Muscle layer of duodenum (tissue), 2 donors: ENCODE data around the gene MCUR1.

Experiments used
- H3K27ac ChIP-seq: one replicate; pipeline ENCODE4 v1.7.0; 2013; ENCODE audit warnings: mild to moderate bottlenecking, low read length
- H3K27me3 ChIP-seq: one replicate; pipeline ENCODE4 v1.7.0; 2013; ENCODE audit warnings: low read depth, mild to moderate bottlenecking, control low read depth, low read length
- H3K36me3 ChIP-seq, 2 donors: one replicate each; pipeline ENCODE4 v1.7.0; 2013; ENCODE audit warnings: low read length in 2 of 2, control low read depth in 1 of 2, mild to moderate bottlenecking in 1 of 2; ENCODE audit not compliant: insufficient read depth in 2 of 2, control insufficient read depth in 1 of 2
- H3K4me1 ChIP-seq, 2 donors: one replicate each; pipeline ENCODE4 v1.7.0; 2013; ENCODE audit warnings: low read length in 2 of 2, mild to moderate bottlenecking in 2 of 2, control low read depth in 1 of 2, moderate library complexity in 1 of 2; ENCODE audit not compliant: insufficient read depth in 2 of 2, control insufficient read depth in 1 of 2
- H3K4me3 ChIP-seq, 2 donors: one replicate each; pipeline ENCODE4 v1.7.0; 2013; ENCODE audit warnings: low read length in 2 of 2, low read depth in 1 of 2, mild to moderate bottlenecking in 1 of 2
- H3K9me3 ChIP-seq, 2 donors: one replicate each; pipeline ENCODE4 v1.7.0; 2013; ENCODE audit warnings: low read length in 2 of 2, control low read depth in 1 of 2, mild to moderate bottlenecking in 1 of 2; ENCODE audit not compliant: control insufficient read depth in 1 of 2
- donor health status: healthy.

MCUR1 gene

DNA sequence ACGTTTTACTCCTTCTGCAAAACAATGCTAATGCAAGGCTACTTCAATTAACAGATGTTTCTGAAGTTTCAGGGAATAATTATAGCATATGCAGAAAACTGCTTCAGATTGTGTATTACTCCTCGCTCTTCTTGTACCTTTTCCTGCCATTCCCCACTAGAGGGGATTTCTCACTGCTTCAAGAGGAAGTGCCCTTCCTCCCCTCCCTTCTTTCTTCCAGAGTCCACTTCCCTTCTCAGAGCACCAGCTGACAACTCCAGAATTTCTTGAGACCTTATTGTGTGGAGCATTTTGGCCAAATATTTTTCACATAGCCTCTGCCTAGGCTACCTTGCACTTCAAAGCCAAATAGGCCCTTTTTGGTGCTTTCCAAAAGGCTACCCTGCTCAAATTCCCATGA is 12.7 kb upstream of the MCUR1 start:
- no peak overlapping the region for H3K4me3 ChIP-seq
- no peaks in the 10 kb centered on the region for H3K4me1 ChIP-seq
- H3K27ac ChIP-seq, result no peak overlapping the region
- H3K9me3 ChIP-seq, result peaks cover 0 to 4% of the 10 kb centered on the region in 2 donors
- H3K27me3 ChIP-seq, result no peaks in the 10 kb centered on the region
- no peaks in the 10 kb centered on the region for H3K36me3 ChIP-seq

DNA sequence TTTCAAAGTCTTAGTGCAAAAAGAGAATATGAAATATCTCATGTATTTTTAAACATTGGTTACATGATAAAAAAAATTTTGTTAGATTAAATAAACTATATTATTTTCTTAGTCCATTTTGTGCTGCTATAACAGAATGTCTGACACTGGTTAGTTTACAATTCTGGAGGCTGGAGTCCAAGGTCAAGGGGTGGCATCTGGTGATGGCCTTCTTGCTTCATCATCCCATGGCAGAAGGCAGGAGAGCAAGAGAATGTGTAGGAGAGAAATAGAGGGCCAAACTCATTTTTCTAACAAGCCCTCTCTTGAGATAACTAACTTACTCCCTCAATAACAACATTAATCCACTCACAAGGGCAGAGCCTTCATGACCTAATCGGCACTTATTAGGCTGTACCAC is 11.5 kb upstream of the MCUR1 start:
- H3K27ac ChIP-seq, result no peak overlapping the region
- H3K9me3 ChIP-seq, result peaks cover 0 to 4% of the 10 kb centered on the region in 2 donors
- H3K27me3 ChIP-seq, result no peaks in the 10 kb centered on the region
- H3K36me3 ChIP-seq, result no peaks in the 10 kb centered on the region
- H3K4me3 ChIP-seq, result no peak overlapping the region
- H3K4me1 ChIP-seq, result no peaks in the 10 kb centered on the region

DNA sequence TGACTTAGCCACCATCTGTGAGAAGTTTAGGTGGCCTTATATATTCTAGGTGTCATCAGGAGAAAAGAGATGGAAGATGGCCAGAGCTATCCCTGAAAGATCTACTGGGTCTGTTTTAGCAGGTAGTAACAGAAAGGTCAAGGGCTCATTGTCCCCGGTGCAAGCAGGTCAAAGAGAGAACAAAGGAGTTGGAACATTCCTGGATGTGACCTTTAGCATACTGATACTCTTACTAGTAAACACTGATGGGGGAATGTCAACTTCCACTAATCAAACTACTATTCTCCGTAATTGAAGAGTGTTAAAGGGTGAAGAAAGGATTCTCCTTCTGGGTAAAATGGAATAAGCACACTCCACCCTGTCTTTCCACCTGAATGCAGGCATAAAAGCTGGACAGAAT is 4.0 kb upstream of the MCUR1 start:
- Histone ChIP-seq H3K27ac (no peak overlapping the region), H3K4me1 (peaks cover 0 to 4% of the 10 kb centered on the region in 2 donors), H3K4me3 (no peak overlapping the region), H3K9me3 (no peaks in the 10 kb centered on the region), H3K27me3 (no peaks in the 10 kb centered on the region), H3K36me3 (no peaks in the 10 kb centered on the region)

DNA sequence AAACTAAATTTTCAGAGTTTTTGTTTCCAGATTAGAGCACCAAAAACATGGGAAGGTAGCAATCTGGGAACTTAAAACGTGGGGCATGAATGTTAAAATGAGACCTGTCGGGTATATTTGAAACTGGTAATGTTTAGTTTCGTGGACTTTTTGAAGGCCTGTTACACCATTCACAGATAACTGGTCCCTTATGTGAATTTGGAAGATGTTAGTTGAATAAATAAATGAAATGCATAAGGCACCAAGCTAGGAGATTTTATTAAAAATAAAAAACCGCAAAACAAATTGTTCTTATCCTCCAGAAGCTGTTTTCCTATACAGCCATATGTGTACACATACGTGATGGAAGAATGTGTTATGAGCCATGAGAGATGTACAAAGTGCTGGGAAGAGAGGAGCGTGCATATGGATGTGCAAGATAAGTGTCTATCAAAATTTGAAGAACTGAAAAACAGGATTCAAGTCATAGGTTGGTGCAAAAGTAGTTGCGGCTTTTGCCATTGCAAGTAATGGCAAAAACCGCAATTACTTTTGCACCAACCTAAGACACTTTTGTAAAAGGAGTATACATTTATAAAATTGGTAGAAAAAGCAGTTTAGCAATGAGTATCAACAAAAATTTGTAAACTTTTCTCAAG is 700 bp upstream of the MCUR1 start:
- Histone ChIP-seq H3K4me3 (peak overlapping the region; percentile 78 to 86), H3K27me3 (no peaks in the 10 kb centered on the region), H3K27ac (peak overlapping the region; percentile 94), H3K36me3 (no peaks in the 10 kb centered on the region), H3K4me1 (peaks cover 11 to 23% of the 10 kb centered on the region in 2 donors), H3K9me3 (no peaks in the 10 kb centered on the region)

DNA sequence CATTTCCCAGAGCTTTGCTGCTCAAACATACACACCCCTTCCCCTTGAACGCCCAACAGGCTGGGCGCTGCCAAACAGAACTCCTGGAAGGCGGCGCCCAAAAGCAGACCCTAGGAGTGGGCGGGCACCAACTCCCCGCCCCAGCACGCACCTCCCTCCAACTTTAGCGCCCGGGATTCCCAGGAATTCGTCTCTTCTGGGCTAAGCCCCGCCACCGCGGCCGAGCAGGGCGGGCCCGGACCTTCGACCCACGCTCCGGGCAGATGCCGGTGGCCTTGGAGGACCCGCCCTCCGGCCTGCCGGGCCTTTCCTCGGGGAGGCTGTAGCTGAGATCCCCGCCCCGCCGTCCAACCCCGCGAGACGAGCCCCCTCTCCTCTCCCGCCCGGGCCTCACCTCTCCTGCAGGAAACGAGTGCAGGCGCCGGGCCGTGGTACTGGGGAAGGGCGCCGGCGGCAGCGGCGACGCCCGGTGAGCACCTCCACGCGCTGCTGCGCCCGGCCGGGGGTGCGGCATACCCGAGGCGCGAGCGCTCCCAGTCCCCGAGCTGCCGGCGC is 659 bp downstream of the MCUR1 start:
- no peaks in the 10 kb centered on the region for H3K9me3 ChIP-seq
- no peaks in the 10 kb centered on the region for H3K36me3 ChIP-seq
- peaks cover 11 to 23% of the 10 kb centered on the region in 2 donors for H3K4me1 ChIP-seq
- H3K4me3 ChIP-seq, result peak overlapping the region; percentile 70 to 86
- no peaks in the 10 kb centered on the region for H3K27me3 ChIP-seq
- peak overlapping the region; percentile 58 for H3K27ac ChIP-seq

DNA sequence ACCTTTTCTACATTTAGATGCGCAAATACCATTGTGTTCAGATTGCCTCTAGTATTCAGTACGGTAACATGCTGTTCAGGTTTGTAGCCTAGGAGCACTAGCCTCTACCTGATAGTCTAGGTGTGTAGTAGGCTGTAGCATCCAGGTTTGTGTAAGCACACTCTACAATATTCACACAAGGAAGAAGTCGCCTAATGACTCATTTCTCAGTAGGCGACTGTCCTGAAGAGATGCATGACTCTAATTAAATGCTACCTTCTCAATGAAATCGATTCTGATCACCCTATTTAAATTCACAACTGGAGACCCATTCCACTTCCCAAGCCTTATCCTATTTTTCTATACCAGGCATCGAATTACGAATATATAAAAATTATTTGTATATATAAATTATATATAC is 1.3 kb downstream of the MCUR1 start:
- H3K4me3 ChIP-seq, result peak overlapping the region; percentile 70 to 86
- no peaks in the 10 kb centered on the region for H3K27me3 ChIP-seq
- H3K4me1 ChIP-seq, result peaks cover 11 to 23% of the 10 kb centered on the region in 2 donors
- no peak overlapping the region for H3K27ac ChIP-seq
- no peaks in the 10 kb centered on the region for H3K36me3 ChIP-seq
- H3K9me3 ChIP-seq, result no peaks in the 10 kb centered on the region

DNA sequence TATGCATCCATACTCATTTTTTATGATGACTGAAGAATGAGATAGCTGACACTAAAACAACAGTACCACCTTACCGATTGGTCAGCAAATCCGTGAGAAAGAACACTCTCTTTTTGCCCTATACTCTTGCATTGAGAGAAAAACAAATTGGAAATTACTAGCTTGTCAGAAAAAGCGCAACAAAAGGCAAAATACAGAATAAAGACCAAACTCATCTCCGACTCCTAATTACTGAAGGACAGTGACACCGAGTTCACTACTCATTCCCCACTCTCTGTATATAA is 2.1 kb downstream of the MCUR1 start:
- Histone ChIP-seq H3K27me3 (no peaks in the 10 kb centered on the region), H3K27ac (no peak overlapping the region), H3K9me3 (no peaks in the 10 kb centered on the region), H3K4me1 (peaks cover 11 to 23% of the 10 kb centered on the region in 2 donors), H3K36me3 (no peaks in the 10 kb centered on the region), H3K4me3 (no peak overlapping the region)

DNA sequence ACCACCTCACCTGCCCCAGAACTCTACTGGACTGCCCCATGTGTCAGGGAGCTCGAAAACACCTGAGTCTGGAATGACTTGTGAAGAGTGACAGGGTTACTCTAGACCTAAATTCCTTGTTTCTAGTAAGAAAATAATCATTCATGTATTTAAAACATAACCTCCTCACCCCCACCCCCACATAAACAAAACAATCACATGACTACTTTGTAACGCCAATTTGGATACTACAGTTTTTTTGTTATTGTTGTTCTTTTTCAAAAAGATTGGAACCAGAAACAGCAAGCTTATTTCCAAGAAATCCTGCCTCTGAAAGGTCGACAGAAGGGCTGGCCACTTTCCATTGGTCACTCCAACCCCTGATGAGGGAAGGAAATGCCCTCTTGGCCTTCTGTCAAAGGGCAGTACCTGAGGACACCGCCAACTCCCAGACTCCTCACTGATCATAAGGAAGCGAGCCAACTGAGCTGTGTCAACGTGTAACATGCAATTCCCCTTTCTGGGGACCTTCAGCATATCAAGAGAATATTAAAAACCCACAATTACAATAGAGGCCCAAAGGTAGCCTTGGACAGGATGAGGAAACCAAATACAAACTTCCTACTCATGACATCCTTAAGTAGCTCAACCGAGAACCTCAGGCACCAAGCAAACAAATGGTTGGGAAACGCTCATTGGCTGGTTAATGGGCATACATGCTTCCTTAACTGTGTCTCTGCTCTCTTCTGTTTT is 2.6 kb downstream of the MCUR1 start:
- H3K4me3 ChIP-seq, result no peak overlapping the region
- H3K27ac ChIP-seq, result no peak overlapping the region

DNA sequence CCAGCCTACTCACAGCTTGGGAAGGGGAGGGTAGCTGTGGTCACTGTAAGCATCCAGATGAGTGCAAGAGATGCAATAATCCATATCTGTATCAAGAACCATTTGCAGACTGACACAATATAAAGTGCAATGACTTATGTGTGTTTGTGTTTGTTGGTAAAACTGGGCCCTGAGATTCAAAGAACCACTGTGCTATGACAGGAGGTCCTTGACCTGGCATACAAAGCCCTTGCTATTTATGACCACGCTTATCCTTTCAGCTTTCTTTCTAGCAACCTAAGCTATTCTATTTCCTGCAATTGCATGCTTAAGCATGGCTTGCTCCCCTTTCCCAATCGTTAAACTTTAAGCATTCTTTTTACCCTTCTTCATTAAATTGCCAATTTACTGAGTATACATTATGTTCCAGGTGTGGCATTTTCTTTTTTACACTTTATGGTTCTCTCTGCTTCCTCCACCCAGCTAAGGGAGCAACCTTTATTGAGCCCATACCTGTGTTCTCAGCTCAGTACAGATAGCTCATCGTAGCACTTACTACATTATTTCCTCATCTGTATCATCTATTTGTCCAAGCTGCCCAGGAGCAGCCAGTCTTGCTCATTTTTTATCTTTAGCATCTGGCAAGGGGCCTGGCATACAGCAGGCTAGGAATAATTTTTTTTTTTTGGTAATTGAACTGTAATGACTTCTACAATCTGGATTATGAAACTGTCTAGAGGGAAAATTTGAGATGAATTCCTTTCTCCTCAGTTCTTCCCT is 3.5 kb downstream of the MCUR1 start:
- Histone ChIP-seq H3K4me3 (no peak overlapping the region), H3K36me3 (no peaks in the 10 kb centered on the region), H3K9me3 (no peaks in the 10 kb centered on the region), H3K27ac (no peak overlapping the region), H3K27me3 (no peaks in the 10 kb centered on the region), H3K4me1 (peaks cover 11 to 23% of the 10 kb centered on the region in 2 donors)

More for the DNA sequence above, 2.6 kb downstream of the MCUR1 start:
- H3K36me3 ChIP-seq, result no peaks in the 10 kb centered on the region
- no peaks in the 10 kb centered on the region for H3K9me3 ChIP-seq
- H3K4me1 ChIP-seq, result peaks cover 11 to 23% of the 10 kb centered on the region in 2 donors
- H3K27me3 ChIP-seq, result no peaks in the 10 kb centered on the region

DNA sequence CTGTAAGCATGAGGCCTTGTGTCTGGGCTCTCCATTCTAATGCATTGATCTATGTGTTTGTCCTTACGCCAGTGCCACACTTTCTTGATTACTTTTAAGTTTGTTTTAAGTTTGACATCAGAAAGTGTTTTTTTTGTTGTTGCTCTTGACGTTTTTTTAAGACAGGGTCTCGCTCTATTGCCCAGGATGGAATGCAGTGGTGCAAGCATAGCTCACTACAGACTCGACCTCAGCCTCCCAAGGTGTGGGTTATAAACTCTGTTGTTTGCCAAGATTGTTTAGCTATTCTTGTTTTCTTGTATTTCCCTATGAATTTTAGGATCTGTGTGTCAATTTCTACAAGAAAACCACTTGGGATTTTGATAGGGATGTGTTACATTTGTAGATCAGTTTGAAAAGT is 5.6 kb downstream of the MCUR1 start:
- H3K36me3 ChIP-seq, result peaks cover 0 to 5% of the 10 kb centered on the region in 2 donors
- no peak overlapping the region for H3K27ac ChIP-seq
- no peaks in the 10 kb centered on the region for H3K9me3 ChIP-seq
- H3K27me3 ChIP-seq, result no peaks in the 10 kb centered on the region
- H3K4me1 ChIP-seq, result peaks cover 11 to 18% of the 10 kb centered on the region in 2 donors
- H3K4me3 ChIP-seq, result no peak overlapping the region

DNA sequence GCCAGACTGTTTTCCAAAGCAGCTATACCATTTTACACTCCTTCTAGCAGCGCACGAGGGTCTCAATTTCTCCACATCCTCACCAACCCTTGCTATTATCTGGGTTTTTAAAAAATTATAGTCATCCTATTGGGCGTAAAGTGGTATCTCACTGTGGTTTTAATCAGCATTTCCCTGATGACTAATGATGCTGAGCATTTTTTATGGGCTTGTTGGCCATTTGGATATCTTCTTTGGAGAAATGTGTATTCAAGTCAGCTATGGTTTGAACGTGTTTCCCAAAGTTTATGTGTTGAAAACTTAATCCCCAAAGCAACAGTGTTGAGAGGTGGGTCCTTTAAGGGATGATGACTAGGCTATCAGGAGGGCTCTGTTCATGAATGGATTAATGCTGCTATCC is 6.7 kb downstream of the MCUR1 start:
- Histone ChIP-seq H3K27ac (no peak overlapping the region), H3K4me1 (peaks cover 7 to 12% of the 10 kb centered on the region in 2 donors), H3K4me3 (no peak overlapping the region), H3K36me3 (peaks cover 0 to 5% of the 10 kb centered on the region in 2 donors), H3K27me3 (no peaks in the 10 kb centered on the region), H3K9me3 (no peaks in the 10 kb centered on the region)
